H1 (cell line): ENCODE results near the gene BCL2L11. TPM values are rescaled to one million over a fixed set of nuclear protein-coding genes. Genes with fewer than 3 reads are reported as not detected.

ENCODE experiments used
- HDAC6 ChIP-seq: IDR thresholded peaks from one replicate; pipeline ENCODE4 v1.7.1; 2012; ENCODE audit warnings: low read depth, mild to moderate bottlenecking, inconsistent platforms, low read length, moderate library complexity
- POLR2A ChIP-seq, 2 experiments: IDR thresholded peaks; 1 replicate in 1 of 2; 2 replicates in 1 of 2; pipeline ENCODE4 v1.6.1; 2011; ENCODE audit warnings: low read depth in 2 of 2, low read length in 2 of 2, mild to moderate bottlenecking in 2 of 2; ENCODE audit errors: control extremely low read depth in 1 of 2
- TAF1 ChIP-seq: IDR thresholded peaks from 2 replicates; pipeline ENCODE4 v1.6.1; 2011; ENCODE audit warnings: mild to moderate bottlenecking, low read depth, low read length
- polyA plus RNA-seq, 7 experiments: library from polyadenylated mRNA; depleted of rRNA in 3 of 7; stranded (reverse) in 5 of 7; unstranded in 2 of 7; fragments of >200 nt in 5 of 7; fragments of 200-250 nt in 2 of 7; gene quantifications; 1 replicate in 5 of 7; 2 replicates in 1 of 7; 4 replicates in 1 of 7; pipeline versions ENCODE4 v1.2.1 to v1.2.3, GENCODE V29; 2011 to 2013; ENCODE audit warnings: missing spikeins in 2 of 7, mixed read lengths in 2 of 7
- total RNA-seq: library from RNA; stranded (reverse); fragmentation: NEBNext Ultra II Directional; extraction: Animal tissue kit (Norgen Biotek cat#: 25700); gene quantifications from 2 replicates; pipeline ENCODE4 v1.2.1, GENCODE V29; 2021

BCL2L11 gene
- total and polyA plus RNA-seq, 2 of the 8 experiments (the other 6 are each of a cell fraction or from before 2014, with no cell fraction given) = 7.5 to 22.9 TPM

DNA sequence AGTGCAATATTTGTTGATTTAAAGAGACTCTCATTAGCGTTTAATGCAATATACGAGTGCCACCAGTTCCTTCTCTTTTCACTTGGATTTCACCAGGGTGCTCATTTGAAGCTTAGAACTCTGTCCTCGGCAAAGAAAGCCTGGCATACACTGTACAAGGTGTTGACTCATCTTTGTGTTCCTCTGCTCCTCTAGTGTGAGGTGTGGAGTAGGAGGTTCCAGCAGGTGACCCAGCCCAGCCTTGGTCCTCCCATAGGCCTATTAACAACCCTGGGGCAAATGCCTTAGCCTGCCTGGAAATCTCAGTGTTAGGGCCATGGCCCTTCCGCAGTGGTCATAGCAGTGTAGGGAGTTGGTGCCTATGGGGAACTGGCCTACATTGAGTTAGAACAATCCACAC lies 20.1 kb downstream of the BCL2L11 start (continued):
- TF ChIP-seq HDAC6 (no peak), POLR2A (IDR thresholded peaks at IDR 0.05; ENCODE audit: control extremely low read depth in 1 of 2, low read depth in 2 of 2, low read length in 2 of 2) (no peak), TAF1 (no peak)
